ELR (cell line): ENCODE measurements around the gene TRNAU1AP.

Source experiments
- DNase-seq: peaks from one replicate; pipeline ENCODE4 v3.0.0-alpha.2; 2015; ENCODE audit warnings: low read depth

Gene TRNAU1AP

GRCh38 chr1:28604962-28605361 lies 52.1 kb downstream of the TRNAU1AP start:
- DNase-seq: no peak

GRCh38 chr1:28606771-28607170 lies 53.9 kb downstream of the TRNAU1AP start:
- no peak for DNase-seq

GRCh38 chr1:28613175-28613574 lies 60.3 kb downstream of the TRNAU1AP start:
- no peak for DNase-seq
